GM13976 (cell line): ENCODE measurements around the gene TTC21A.

Experiments used
- DNase-seq: peaks from one replicate; pipeline ENCODE4 v3.0.0; 2012; ENCODE audit warnings: low spot score
- CTCF ChIP-seq: IDR thresholded peaks from 2 replicates; pipeline ENCODE4 v1.5.1; 2012; ENCODE audit warnings: borderline replicate concordance, mild to moderate bottlenecking; ENCODE audit not compliant: insufficient read depth; ENCODE audit errors: extremely low read depth, missing control alignments, control extremely low read depth
- in situ Hi-C: fragments of 300-500 bp; cut with MboI; formaldehyde crosslinking; loops from one replicate; pipeline ENCODE4 v1.12.0; 2022; ENCODE audit warnings: low sequenced_read_pairs, mixed read lengths, inconsistent platforms; ENCODE audit not compliant: unreplicated experiment

TTC21A gene

GRCh38 chr3:39133822-39134221, 26.3 kb downstream of the TTC21A start:
- in situ Hi-C loops: no loop called here
- TF ChIP-seq CTCF: no peak
- no peak for DNase-seq

DNA sequence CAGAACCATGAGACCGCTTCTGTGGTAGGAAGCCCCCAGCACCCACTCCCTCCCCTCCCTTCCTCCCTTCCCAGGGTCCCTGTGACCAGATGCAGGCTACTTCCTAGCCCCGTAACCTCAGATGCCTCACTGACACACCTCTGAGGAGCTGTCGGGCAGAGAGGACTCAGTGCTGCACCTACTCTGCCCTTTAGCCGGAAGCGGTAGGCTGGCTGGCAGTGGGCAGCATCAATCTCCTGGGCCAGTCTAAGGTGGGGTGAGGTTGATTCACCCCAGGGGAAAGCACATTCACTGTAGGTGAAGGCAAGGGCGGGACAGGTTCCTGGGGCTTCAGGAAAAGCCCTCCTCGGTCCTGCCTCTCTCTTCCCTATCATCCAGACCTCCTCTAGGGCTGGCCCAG, 26.8 kb downstream of the TTC21A start:
- in situ Hi-C loops: no loop called here
- no peak for TF ChIP-seq CTCF

DNA sequence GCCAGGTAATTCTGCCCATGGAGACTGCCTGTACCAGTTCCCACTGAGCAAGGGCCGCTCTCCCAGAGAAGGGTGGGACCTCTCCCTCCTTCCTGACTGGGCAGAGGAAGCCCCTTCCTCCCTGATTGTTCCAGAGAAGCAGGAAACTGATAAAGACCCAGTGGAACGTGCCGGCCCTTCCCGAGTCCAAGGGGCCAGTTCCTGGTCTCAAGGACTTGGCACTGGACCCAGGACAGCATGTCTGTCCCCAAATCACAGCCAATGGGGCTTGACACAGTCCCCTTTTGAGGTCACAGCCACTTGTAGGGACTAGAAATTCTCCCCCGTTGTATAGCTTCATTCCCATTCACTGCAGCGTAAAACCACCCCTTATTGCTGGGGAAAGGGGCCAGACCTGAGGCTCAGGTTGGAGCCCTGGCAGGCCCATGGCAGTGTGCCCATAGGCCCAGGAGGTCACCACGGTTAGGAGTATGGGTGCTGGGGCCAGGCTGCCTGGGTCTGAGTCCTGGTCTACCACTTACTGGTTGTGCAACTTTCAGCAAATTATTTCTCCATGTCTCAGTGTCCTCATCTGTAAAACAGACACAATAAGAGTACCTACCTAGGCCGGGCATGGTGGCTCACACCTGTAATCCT, 27.8 kb downstream of the TTC21A start:
- TF ChIP-seq CTCF: no peak
- no peak for DNase-seq
- in situ Hi-C loops: no loop called here

More for the DNA sequence above, 26.8 kb downstream of the TTC21A start:
- no peak for DNase-seq

GRCh38 chr3:39136533-39137434, 29.3 kb downstream of the TTC21A start:
- TF ChIP-seq CTCF: no peak
- in situ Hi-C loops: no loop called here
- peak; percentile 23 for DNase-seq

DNA sequence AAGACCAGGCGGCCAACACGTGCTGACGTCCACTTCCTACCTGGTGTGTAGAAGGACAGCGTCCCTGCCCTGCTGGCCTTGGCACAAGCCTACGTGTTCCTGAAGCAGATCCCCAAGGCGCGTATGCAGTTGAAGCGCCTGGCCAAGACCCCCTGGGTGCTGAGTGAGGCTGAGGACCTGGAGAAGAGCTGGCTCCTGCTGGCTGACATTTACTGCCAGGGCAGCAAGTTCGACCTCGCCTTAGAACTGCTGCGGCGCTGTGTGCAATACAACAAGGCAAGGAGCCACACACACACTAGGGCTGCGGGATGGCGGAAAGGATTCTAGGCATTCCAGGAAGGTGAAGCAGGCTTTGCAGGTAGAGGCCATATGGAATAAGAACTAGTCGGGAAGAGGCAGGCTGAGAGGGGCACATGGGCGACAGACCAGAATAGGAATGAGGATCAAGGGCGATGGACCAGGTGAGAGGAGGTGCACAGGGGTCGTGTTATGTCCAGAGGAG, 30.0 kb downstream of the TTC21A start:
- no peak for TF ChIP-seq CTCF

GRCh38 chr3:39137991-39138803, 30.7 kb downstream of the TTC21A start:
- no peak for DNase-seq

More for the DNA sequence above, 30.0 kb downstream of the TTC21A start:
- no peak for DNase-seq
- in situ Hi-C loops: no loop called here

More at GRCh38 chr3:39137991-39138803, 30.7 kb downstream of the TTC21A start:
- in situ Hi-C loops: no loop called here
- TF ChIP-seq CTCF: no peak
